GM12874 (cell line): Measurements from ENCODE around the gene UGT1A8.

Experiments used
- TF ChIP-seq, protein P1 (sequence below): IDR thresholded peaks from 2 replicates; pipeline ENCODE4 v1.5.1; 2011; ENCODE audit warnings: low read depth, mild to moderate bottlenecking, control low read depth, low read length, moderate library complexity; ENCODE audit not compliant: insufficient read depth

The UGT1A8 gene

DNA sequence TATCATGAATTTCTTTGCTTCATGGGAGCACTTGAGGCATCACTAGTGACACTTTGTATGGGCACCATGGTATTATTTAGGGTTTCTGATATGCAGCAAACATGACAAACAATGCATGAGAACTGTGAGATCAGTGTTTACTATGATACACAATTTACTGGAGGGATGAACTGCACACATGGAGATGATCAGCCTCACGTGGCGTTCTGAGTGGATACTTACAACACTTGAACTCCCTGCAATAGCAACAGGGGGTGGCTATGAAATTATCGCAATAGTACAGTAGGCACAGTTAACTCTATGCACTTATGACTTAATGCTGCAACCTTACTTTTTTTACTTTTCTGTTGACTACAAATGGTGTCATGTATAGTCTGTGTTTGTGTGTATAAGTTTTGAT, 18.5 kb upstream of the UGT1A8 start:
- TF ChIP-seq, protein P1, sequence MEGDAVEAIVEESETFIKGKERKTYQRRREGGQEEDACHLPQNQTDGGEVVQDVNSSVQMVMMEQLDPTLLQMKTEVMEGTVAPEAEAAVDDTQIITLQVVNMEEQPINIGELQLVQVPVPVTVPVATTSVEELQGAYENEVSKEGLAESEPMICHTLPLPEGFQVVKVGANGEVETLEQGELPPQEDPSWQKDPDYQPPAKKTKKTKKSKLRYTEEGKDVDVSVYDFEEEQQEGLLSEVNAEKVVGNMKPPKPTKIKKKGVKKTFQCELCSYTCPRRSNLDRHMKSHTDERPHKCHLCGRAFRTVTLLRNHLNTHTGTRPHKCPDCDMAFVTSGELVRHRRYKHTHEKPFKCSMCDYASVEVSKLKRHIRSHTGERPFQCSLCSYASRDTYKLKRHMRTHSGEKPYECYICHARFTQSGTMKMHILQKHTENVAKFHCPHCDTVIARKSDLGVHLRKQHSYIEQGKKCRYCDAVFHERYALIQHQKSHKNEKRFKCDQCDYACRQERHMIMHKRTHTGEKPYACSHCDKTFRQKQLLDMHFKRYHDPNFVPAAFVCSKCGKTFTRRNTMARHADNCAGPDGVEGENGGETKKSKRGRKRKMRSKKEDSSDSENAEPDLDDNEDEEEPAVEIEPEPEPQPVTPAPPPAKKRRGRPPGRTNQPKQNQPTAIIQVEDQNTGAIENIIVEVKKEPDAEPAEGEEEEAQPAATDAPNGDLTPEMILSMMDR = no peak

DNA sequence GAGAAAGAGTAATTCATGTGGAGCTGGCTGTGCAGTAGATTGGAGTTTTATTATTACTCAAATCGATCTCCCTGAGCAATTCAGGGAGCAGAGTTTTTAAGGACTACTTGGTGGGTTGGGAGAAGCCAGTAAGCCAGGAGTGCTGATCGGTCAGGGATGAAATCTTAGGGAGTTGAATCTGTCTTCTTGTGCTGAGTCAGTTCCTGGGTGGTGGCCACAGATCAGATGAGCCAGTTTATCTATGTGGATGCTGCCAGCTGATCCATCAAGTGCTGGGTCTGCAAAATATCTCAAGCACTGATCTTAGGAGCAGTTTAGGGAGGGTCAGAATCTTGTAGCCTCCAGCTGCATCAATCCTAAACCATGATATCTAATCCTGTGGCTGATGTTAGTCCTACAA, 17.0 kb upstream of the UGT1A8 start:
- TF ChIP-seq, protein P1 = no peak

DNA sequence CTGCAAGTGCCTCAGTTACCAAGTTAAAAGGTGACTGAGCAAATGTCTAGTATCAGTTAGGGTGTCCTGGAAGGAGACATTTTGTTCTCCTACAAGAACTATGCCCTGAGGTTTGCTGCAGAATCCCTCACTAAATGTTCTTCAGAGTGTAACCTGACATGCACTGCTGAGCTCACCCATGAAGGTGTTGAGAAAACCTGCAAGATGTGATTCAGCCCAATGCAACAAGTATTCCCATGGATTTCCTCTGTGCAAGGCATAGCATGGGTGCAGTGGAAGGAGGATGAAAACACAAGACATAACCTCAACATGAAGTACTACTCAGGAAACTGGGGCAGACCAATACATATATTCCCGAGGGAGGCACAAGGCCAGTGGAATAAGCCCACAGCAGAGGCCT, 15.4 kb upstream of the UGT1A8 start:
- TF ChIP-seq, protein P1 = no peak

DNA sequence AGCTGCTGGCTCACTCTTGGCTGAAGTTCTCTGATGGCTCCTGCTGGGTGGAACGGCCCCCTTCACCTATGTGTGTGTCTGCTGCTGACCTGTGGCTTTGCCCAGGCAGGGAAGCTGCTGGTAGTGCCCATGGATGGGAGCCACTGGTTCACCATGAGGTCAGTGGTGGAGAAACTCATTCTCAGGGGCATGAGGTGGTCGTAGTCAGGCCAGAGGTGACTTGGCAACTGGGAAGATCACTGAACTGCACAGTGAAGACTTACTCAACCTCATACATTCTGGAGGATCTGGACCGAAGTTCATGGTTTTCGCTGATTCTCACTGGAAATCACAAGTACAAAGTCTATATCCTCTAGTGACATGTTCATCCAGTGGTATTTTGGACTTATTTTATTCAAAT, 13.9 kb upstream of the UGT1A8 start:
- TF ChIP-seq, protein P1 = no peak

DNA sequence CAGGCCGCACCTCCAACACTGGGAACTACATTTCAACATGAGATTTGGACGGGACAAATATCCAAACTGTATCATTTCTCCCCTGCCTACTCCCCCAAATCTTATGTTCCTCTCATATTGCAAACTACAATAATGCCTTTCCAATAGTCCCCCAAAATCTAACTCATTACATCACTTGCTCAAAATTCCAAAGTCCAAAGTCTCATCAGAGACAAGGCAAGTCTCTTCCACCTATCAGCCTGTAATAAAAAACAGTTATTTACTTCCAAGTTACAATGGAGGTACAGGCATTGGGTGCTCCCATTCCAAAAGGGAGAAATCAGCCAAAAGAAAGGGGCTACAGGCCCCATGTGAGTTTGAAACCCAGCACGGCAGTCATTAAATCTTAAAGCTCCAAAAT, 12.6 kb upstream of the UGT1A8 start:
- TF ChIP-seq, protein P1 = no peak

DNA sequence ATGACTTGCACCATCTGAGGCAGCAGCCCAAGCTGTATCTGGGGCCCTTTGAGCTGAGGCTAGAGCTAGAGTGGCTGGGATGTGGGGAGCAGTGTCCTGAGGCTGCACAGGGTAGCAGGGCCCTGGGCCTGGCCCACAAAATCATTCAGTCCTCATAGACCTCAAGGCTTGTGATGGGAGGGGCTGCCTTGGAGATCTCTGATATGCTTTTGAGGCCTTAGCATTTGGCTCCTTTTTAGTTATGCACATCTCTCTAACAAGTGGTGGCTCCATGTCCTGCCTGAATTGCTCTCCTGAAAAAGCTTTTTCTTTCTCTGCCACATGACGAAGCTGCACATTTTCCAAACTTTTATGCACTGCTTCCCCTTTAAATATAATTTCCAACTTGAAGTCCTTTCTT, 11.8 kb upstream of the UGT1A8 start:
- TF ChIP-seq, protein P1 = no peak

DNA sequence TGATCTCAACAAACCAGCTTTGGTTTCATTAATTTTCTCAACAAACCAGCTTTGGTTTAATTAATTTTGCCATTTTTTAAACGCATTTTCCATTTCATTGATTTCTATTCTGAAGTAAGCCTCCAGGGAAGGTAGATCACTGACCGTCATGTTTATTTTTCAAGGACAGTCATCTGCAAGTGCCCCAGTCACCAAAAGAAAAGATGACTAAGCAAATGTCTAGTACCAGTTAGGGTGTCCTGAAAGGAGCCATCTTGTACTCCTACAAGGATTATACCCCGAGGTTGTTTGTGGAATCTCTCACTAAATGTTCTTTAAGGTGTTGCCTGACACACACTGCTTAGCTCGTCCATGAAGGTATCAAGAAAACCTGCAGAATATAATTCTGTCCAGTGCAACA, 6.1 kb upstream of the UGT1A8 start:
- TF ChIP-seq, protein P1 = no peak

DNA sequence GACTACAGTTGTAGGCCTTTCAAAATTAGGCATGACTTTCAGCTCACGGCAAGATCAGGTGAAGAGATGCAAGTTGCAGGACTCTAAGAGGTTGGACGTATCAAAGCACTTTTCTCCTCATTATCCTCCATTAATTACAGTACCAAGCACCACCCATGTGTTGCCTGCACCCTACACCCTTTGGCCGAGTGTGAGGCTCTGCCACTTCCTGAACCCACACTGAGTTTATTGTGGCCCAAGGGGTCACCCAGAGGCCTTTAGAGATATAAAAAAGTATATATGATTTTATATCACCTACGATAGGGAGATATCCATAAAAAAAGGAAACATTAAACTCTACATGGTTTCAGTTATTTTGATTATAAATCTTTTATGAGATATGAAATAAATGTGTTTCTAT, 2.8 kb downstream of the UGT1A8 start:
- TF ChIP-seq, protein P1 = no peak
